ENCODE measurements around the gene GID8.

DNA sequence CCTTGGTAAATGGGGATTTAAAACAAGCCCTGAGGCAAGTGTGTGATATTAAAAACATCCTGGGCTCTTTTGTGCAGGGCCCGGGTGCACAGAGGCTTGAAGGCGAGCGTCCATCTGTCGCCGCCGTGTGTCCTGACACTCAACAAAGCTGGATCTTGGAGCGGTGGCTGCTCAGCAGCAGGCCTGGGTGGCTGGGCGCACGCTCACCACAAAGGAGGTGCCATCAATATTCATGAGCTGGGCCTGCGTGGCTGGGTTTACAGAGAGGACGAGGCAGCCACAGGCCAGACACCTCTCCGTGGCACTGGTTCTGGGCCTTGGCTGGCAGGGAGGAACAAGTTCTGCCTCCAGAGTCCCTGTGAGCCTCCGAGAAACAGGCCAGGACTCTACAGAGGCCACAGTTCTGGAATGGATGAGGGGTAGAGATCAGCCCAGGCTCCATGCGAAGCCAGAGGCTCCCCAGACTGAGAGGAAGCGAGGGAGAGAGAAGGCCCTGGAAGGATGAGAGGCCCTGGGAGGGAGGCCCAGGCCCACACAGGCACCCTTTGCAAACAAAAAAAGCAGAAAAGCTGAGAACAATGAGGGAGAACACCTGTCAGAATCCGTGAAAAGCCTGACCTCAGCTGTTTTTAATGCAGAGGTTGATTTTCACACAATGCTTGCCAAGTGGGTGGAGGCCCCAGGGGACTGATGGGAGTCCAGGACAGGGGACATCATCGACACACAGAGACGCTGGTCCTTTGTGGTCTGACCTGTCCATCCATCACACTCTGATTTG is 46.9 kb downstream of the GID8 start:
- TF ChIP-seq EZH2 (IDR thresholded peaks at IDR 0.05) (no peak), POLR2A (IDR thresholded peaks at IDR 0.05; ENCODE audit: borderline replicate concordance, extremely low read depth, insufficient read depth, insufficient read length) (no peak), TCF7L2 (IDR thresholded peaks at IDR 0.05; ENCODE audit: borderline replicate concordance, extremely low read depth, insufficient read depth, insufficient read length) (no peak), YY1 (IDR thresholded peaks at IDR 0.05; ENCODE audit: extremely low read depth, insufficient replicate concordance, low read depth, low read length) (no peak)
- TF ChIP-seq, protein P1, sequence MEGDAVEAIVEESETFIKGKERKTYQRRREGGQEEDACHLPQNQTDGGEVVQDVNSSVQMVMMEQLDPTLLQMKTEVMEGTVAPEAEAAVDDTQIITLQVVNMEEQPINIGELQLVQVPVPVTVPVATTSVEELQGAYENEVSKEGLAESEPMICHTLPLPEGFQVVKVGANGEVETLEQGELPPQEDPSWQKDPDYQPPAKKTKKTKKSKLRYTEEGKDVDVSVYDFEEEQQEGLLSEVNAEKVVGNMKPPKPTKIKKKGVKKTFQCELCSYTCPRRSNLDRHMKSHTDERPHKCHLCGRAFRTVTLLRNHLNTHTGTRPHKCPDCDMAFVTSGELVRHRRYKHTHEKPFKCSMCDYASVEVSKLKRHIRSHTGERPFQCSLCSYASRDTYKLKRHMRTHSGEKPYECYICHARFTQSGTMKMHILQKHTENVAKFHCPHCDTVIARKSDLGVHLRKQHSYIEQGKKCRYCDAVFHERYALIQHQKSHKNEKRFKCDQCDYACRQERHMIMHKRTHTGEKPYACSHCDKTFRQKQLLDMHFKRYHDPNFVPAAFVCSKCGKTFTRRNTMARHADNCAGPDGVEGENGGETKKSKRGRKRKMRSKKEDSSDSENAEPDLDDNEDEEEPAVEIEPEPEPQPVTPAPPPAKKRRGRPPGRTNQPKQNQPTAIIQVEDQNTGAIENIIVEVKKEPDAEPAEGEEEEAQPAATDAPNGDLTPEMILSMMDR (IDR thresholded peaks at IDR 0.05 in 2 of 3, conservative IDR thresholded peaks at IDR 0.05 in 1 of 3; ENCODE audit: borderline replicate concordance in 1 of 3, insufficient read depth in 1 of 3, low read depth in 2 of 3, low read length in 2 of 3), result no peak
